Stimulated activated CD8-positive, alpha-beta memory T cell treated with anti-CD3 and anti-CD28 coated beads, Interleukin-12 subunit alpha, Interleukin-12 subunit beta, amount 100 ng/mL, for 1 hour (primary cell): ENCODE results near the gene GRK7.
"Not testable (repeated sequence)": the region's sequence is repeated elsewhere in the genome, so short reads cannot be mapped to it uniquely, and the experiment has no call there.

Source experiments
- DNase-seq: peaks from one replicate; pipeline ENCODE4 v3.0.0-alpha.2; 2020; ENCODE audit warnings: low read depth

GRK7 gene

GRCh38 chr3:141762552-141762951, 656 bp upstream of the GRK7 start:
- DNase-seq: not testable (repeated sequence)

- no peak for DNase-seq
These were observed 837 bp downstream of the GRK7 start for GRCh38 chr3:141764045-141764444.

DNA sequence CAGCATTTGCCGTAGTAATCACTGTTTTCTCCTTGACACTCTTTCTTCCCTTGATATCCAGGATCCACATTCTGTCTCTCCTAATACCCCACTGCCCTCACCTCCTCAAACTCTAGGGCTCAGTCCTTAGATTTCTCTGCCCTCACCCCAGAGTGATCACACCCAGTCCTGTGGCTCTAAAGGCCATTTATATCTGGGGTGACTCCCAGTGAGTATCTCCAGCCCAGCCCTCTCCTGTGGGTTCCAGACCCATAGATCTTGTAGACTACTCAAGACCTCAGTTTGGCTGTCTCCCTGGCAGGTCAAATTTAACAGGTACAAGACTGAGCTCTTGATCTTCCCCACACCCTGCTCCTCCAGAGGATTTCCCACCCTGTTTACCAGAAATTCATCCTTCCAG, 1.3 kb downstream of the GRK7 start:
- DNase-seq: no peak

DNA sequence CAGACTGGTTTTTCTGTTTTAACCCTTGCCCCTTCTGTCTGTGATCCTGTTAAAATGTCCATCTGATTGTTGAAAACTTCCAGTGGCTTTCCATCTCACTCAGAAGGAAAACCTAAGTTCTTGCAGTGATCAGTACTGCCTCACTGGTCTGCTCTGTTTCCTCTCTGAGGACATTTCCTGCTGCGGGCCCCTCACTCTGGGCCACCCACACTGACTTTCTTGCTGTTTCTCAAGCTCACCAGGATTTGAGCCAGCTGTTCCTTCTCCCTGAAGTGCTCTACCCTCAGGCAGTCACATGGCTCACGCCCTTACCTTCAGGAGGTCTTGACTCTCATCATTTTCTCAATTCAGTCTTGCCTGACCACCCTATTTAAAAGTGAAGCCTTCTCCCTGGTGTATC, 1.8 kb downstream of the GRK7 start:
- DNase-seq: no peak

GRCh38 chr3:141767066-141767465, 3.9 kb downstream of the GRK7 start:
- no peak for DNase-seq

GRCh38 chr3:141769221-141769894, 6.2 kb downstream of the GRK7 start:
- DNase-seq: no peak

DNA sequence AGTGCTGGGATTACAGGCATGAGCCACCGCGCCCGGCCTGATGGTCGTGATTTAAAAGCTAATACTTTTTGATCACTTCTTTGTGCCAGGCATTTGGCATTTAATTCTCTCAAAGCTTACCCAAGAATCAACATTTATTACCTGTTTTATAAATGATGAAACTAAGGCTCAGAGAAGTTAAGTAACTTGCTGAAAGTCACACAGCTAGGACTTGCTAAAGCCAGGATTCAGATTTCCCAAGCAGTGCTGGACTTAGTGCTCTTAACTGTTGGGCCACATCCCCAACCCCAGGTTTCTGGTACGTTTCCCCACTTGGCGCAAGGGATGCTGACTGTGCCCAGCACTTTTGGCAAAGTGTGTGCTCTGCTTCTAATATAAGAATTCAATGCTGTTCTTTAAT, 10.5 kb downstream of the GRK7 start:
- no peak for DNase-seq

DNA sequence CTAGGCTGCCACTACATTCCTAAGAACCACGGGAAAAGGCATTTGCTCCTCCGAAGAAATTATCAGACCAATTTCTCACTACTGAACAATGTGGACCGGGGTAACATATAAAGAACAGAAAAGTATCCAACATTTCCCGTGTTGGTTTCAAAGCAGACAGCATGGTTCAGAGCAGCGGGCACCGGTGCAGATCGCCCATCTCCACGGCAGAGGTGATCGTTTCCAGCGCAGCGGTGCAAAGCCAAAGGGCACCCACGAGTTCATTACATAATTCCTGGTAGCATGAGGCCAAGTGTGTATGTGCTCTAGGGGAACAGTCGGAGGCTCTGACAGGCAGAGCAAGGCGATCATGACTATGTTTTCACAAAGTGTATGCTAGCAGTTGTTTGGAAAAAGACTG, 13.2 kb downstream of the GRK7 start:
- DNase-seq: no peak

GRCh38 chr3:141776885-141777284, 13.7 kb downstream of the GRK7 start:
- DNase-seq: no peak

GRCh38 chr3:141777957-141778813, 15.0 kb downstream of the GRK7 start:
- DNase-seq: no peak

GRCh38 chr3:141779667-141780066, 16.5 kb downstream of the GRK7 start:
- DNase-seq: no peak

DNA sequence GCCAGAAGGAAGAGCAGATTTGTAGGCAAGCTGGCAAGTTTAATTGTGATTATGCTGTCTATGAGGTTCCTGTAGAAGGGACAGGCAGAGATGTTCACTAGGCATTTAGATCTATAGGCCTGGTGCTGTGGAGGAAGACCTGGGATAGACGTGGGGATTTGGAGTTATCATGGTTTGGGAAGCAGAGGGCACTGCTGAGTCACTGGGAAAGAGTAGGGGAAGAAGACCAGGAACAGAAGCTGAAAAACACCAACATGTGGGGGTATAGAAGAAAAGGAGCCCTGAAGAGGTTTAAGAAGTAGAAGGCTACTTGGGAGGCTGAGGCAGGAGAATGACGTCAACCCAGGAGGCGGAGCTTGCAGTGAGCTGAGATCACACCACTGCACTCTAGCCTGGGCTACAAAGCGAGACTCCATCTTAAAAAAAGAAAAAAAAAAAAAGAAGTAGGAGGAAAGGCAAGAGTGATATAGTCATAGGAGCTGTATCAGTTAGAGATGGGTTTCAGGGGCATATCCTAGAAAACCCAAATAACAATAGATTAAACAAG, 19.3 kb downstream of the GRK7 start:
- no peak for DNase-seq

- no peak for DNase-seq
These were observed 20.4 kb downstream of the GRK7 start for GRCh38 chr3:141783632-141784031.

GRCh38 chr3:141784096-141784495, 20.9 kb downstream of the GRK7 start:
- DNase-seq: no peak

GRCh38 chr3:141784531-141784930, 21.3 kb downstream of the GRK7 start:
- DNase-seq: no peak

GRCh38 chr3:141788149-141788548, 24.9 kb downstream of the GRK7 start:
- DNase-seq: no peak

GRCh38 chr3:141788750-141789149, 25.5 kb downstream of the GRK7 start:
- DNase-seq: not testable (repeated sequence)

GRCh38 chr3:141789281-141789680, 26.1 kb downstream of the GRK7 start:
- no peak for DNase-seq

GRCh38 chr3:141790171-141790570, 27.0 kb downstream of the GRK7 start:
- no peak for DNase-seq

DNA sequence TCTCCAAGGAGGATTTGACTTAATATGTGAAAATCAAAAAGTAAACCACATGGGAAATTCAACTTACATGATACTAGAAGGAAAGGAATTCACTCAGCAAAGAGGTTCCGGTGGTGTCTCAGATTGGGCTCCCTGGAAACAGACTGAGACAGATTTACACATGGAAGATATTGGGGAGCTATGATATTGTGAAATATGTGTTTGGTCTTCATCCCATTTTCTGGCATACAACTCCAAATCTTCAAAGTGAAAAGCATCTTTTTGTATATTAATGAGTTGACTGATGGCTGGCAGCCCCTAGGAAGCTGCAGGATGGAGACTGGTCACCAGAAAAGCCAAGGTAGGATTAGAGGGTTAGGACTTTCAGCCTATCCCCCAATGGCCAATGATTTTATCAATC, 29.3 kb downstream of the GRK7 start:
- no peak for DNase-seq

- no peak for DNase-seq
These were observed 30.5 kb downstream of the GRK7 start for GRCh38 chr3:141793476-141794260.

GRCh38 chr3:141795276-141795675, 32.1 kb downstream of the GRK7 start:
- no peak for DNase-seq

DNA sequence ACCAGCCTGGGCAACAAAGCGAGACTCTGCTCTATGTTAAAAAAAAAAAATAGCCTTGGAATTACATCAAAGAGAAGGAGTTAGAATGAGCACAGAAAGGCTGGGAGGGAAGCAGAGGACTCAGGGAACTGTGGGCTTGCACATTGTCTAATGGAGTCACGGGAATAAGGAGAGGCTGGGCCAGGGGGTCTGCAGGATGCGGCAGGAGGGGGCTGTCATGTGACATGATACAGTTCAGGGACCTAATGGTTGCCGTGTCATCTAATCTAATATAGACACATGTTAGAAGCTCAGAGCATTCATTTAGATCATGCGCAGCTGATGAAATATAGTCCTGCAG, 32.5 kb downstream of the GRK7 start:
- DNase-seq: no peak
